Panc1 (cell line): ENCODE results near the gene ZMYM3. TPM values are rescaled to one million over a fixed set of nuclear protein-coding genes. Genes with fewer than 3 reads are reported as not detected.
A peak's percentile ranks its signal among the peaks of the same experiment; 100 is the strongest.
"Not testable (repeated sequence)": the region's sequence is repeated elsewhere in the genome, so short reads cannot be mapped to it uniquely, and the experiment has no call there.

Source experiments
- ATAC-seq: fragments of 200-7000 bp; cut with Tn5 transposase; 2 replicates; pipeline ENCODE4 v1.9.1; 2020; ENCODE audit warnings: mild to moderate bottlenecking, moderate library complexity
- BruUV-seq: library from RNA; stranded (reverse); fragments of 400-500 nt; replicated peaks from 2 replicates; lab custom pipeline; 2021; lab: Mats Ljungman, UMichigan
- CTCF ChIA-PET: fragments of 300-600 bp; sonication (Branson Sonifier 250); formaldehyde crosslinking; loops from one replicate; lab custom pipeline; 2022; ENCODE audit warnings: antibody characterized with exemption; lab: Charles Lee
- POLR2A ChIA-PET: fragments of 300-600 bp; sonication (Branson Sonifier 250); formaldehyde crosslinking; loops from one replicate; lab custom pipeline; 2022; ENCODE audit warnings: antibody characterized with exemption; lab: Charles Lee
- DNase-seq: peaks from one replicate; pipeline ENCODE4 v3.0.0-alpha.2; 2010; ENCODE audit warnings: low read depth, low spot score
- H3K27ac ChIP-seq: 2 replicates; pipeline ENCODE4 v1.5.1; 2011; ENCODE audit warnings: mild to moderate bottlenecking, low read length, inconsistent platforms
- H3K27me3 ChIP-seq: fragments of 200-500 bp; sonication (Bioruptor generic); 2 replicates; pipeline ENCODE4 v1.6.0; 2014; ENCODE audit warnings: low read length, inconsistent platforms; ENCODE audit not compliant: control insufficient read depth, insufficient read depth
- H3K36me3 ChIP-seq: fragments of 200-500 bp; sonication (Bioruptor generic); 2 replicates; pipeline ENCODE4 v1.5.1; 2014; ENCODE audit warnings: inconsistent platforms, mild to moderate bottlenecking, low read length, moderate library complexity; ENCODE audit not compliant: control insufficient read depth, insufficient read depth
- H3K4me1 ChIP-seq: 2 replicates; pipeline ENCODE4 v1.5.1; 2011; ENCODE audit warnings: inconsistent platforms, mild to moderate bottlenecking, low read length, moderate library complexity; ENCODE audit not compliant: control insufficient read depth, insufficient read depth
- H3K4me3 ChIP-seq, 2 experiments: 2 replicates each; pipeline ENCODE4 v1.5.1; 2011 to 2012; ENCODE audit warnings: low read depth in 2 of 2, low read length in 2 of 2, mild to moderate bottlenecking in 2 of 2, inconsistent platforms in 1 of 2, moderate library complexity in 1 of 2
- H3K9me3 ChIP-seq: fragments of 200-500 bp; sonication (Bioruptor generic); 2 replicates; pipeline ENCODE4 v1.5.1; 2014; ENCODE audit warnings: low read depth, mild to moderate bottlenecking, inconsistent platforms, low read length, moderate library complexity; ENCODE audit not compliant: control insufficient read depth, insufficient read depth
- CTCF ChIP-seq: fragments of 450-650 bp; IDR thresholded peaks from 2 replicates; pipeline ENCODE4 v1.5.1; 2017; ENCODE audit warnings: mild to moderate bottlenecking
- POLR2AphosphoS5 ChIP-seq: IDR thresholded peaks from 2 replicates; pipeline ENCODE4 v1.6.1; 2012; ENCODE audit warnings: mild to moderate bottlenecking, low read depth, low read length, moderate library complexity
- SIN3A ChIP-seq: IDR thresholded peaks from 2 replicates; pipeline ENCODE4 v1.6.1; 2012; ENCODE audit warnings: low read depth, mild to moderate bottlenecking, low read length, moderate library complexity, borderline replicate concordance; ENCODE audit not compliant: insufficient read depth
- TCF7L2 ChIP-seq: IDR thresholded peaks from 2 replicates; pipeline ENCODE4 v1.6.1; 2011; ENCODE audit warnings: mild to moderate bottlenecking, low read depth, low read length, inconsistent platforms
- in situ Hi-C: cut with HindIII; loops from 2 replicates; pipeline ENCODE4 v1.10.0; 2016; ENCODE audit warnings: low sequenced_read_pairs, low pct_unique_long_range_greater_than_20kb
- intact Hi-C: fragments of 100-400 bp; cut with micrococcal nuclease; formaldehyde crosslinking; loops from one replicate; pipeline ENCODE4 v1.10.0; 2022; ENCODE audit not compliant: unreplicated experiment
- total RNA-seq: library from RNA; stranded (reverse); gene quantifications from one replicate; pipeline ENCODE4 v1.2.1, GENCODE V29; 2021; ENCODE audit not compliant: unreplicated experiment
- TF ChIP-seq, protein P1 (sequence below), 2 experiments: IDR thresholded peaks; 2 replicates each; pipeline ENCODE4 v1.6.1; 2011 to 2012; ENCODE audit warnings: low read depth in 2 of 2, control low read depth in 1 of 2, low read length in 1 of 2, mild to moderate bottlenecking in 1 of 2, moderate library complexity in 1 of 2; ENCODE audit not compliant: insufficient read depth in 1 of 2

ZMYM3 gene
- total RNA-seq, 1 experiment from 2014 or later = 40.2 TPM

DNA sequence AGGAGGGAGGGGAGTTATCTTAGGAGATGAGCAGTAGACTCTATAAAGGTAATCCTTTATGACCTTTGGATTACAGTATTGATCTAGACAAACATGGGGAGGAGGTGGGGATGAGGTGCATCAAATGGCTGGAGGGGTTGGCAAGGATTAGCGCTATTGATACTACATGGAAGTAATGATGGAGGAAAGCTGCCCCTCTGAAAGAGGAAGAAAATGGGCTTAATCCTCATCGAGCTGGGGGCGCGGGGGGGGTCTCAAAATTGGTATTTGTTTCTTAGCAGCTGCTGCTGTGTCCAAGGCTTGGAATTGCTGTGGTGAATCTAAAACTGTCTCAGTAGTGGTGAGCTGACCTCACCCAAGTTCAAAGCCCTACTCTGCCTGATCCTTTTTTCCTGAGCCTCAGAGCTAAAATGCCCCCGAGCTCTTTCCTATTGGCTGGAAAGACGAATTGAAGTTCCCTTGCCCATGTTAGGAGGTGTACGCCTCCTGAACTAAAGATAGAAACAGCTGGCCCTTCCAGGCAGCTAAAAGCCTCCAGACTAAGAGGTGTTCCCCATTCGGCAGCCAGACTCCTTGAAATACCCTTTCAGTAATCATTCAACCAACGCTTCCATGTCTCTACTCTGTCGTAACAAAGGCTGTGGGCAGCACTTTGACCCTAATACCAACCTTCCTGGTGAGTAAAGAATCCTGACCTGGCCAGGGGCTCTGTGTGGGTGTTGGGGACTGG lies 47.4 kb upstream of the ZMYM3 start, which contains the start of gene ITGB1BP2:
Gene ITGB1BP2 (plus strand): TSS at position 556 of the 730 bp plus-strand sequence. CDS start 57 bp downstream, at position 613.
- ChIA-PET POLR2A (no interaction called here), CTCF (no interaction called here)
- no peaks in the 10 kb centered on the region for H3K4me1 ChIP-seq
- intact Hi-C loops = no loop called here
- no peaks in the 10 kb centered on the region for H3K9me3 ChIP-seq
- in situ Hi-C loops = no loop called here
- BruUV-seq = no TSS peak
- no peak within 1 kb of the TSS for H3K4me3 ChIP-seq
- ATAC-seq (peak; percentile 30), DNase-seq (no peak)
- peaks cover 13% of the 10 kb centered on the region for H3K36me3 ChIP-seq
- TF ChIP-seq POLR2AphosphoS5 (peak; percentile 44), SIN3A (no peak)
- no peaks in the 10 kb centered on the region for H3K27me3 ChIP-seq
- H3K27ac ChIP-seq = no peak within 1 kb of the TSS

DNA sequence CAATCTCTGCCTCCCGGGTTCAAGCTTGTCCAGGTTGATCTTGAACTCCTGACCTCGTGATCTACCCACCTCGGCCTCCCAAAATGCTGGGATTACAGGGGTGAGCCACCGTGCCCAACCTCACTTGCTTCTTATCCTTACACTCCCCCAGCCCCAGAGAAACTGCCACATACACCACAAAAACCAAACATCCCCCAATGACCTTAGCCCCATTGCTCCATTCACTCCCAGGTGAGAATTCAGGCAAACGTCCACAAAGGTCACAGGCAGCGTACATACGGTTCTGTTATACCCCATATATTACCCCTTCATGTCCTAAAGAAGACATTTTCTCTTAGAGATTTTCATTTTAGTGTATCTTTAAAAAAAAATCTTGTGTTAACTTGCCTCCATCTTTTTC lies 46.6 kb upstream of the ZMYM3 start:
- peaks cover 13% of the 10 kb centered on the region for H3K36me3 ChIP-seq
- POLR2A ChIA-PET, H3K27me3 ChIP-seq, ATAC-seq, DNase-seq, H3K27ac ChIP-seq, H3K4me3 ChIP-seq, H3K9me3 ChIP-seq, H3K4me1 ChIP-seq, intact Hi-C loops, in situ Hi-C loops, CTCF ChIA-PET: not testable (repeated sequence)
- BruUV-seq = TSS peak; percentile 95

DNA sequence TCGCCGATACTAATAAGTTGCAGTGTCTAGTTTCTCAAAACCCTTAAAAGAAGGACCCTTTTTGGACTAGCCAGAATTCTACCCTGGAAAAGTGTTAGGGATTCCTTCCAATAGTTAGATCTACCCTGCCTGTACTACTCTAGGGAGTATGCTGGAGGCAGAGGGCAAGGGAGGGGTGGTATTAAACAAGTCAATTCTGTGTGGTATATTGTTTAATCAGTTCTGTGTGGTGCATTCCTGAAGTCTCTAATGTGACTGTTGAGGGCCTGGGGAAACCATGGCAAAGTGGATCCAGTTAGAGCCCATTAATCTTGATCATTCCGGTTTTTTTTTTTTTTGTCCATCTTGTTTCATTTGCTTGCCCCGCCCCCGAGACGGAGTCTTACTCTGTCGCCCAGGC lies 46.1 kb upstream of the ZMYM3 start:
- ATAC-seq, intact Hi-C loops, POLR2A ChIA-PET, H3K9me3 ChIP-seq, H3K4me1 ChIP-seq, H3K4me3 ChIP-seq, BruUV-seq, H3K27ac ChIP-seq, H3K27me3 ChIP-seq, in situ Hi-C loops, CTCF ChIA-PET, DNase-seq: not testable (repeated sequence)
- H3K36me3 ChIP-seq = peaks cover 13% of the 10 kb centered on the region

GRCh38 chrX:71298119-71298518 lies 44.2 kb upstream of the ZMYM3 start:
- ATAC-seq (no peak), DNase-seq (no peak)
- ChIA-PET POLR2A (no interaction called here), CTCF (no interaction called here)
- in situ Hi-C loops = no loop called here
- Histone ChIP-seq H3K27ac (no peak overlapping the region), H3K4me3 (no peak overlapping the region), H3K36me3 (peaks cover 15% of the 10 kb centered on the region), H3K27me3 (no peaks in the 10 kb centered on the region), H3K9me3 (no peaks in the 10 kb centered on the region), H3K4me1 (no peaks in the 10 kb centered on the region)
- peak; percentile 11; the same call in 1 of the 2 replicates for TF ChIP-seq POLR2AphosphoS5
- no peak for TF ChIP-seq TCF7L2
- intact Hi-C loops = no loop called here
- BruUV-seq = no TSS peak

DNA sequence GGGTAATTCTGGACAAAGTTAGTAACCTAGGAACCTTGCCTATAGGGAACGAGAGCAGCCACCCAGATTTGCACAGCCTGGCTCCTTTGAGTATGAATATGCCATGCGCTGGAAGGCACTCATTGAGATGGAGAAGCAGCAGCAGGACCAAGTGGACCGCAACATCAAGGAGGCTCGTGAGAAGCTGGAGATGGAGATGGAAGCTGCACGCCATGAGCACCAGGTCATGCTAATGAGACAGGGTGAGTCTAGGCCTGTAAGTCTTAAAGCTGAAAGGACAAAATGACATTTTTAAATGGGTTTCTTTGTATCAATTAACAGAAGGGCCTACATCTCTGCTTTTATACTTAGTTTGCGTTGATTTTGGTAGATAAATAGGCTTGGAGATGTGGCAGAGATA lies 42.9 kb upstream of the ZMYM3 start:
- TF ChIP-seq TCF7L2 (no peak), POLR2AphosphoS5 (no peak), SIN3A (no peak), CTCF (no peak)
- TF ChIP-seq, protein P1, sequence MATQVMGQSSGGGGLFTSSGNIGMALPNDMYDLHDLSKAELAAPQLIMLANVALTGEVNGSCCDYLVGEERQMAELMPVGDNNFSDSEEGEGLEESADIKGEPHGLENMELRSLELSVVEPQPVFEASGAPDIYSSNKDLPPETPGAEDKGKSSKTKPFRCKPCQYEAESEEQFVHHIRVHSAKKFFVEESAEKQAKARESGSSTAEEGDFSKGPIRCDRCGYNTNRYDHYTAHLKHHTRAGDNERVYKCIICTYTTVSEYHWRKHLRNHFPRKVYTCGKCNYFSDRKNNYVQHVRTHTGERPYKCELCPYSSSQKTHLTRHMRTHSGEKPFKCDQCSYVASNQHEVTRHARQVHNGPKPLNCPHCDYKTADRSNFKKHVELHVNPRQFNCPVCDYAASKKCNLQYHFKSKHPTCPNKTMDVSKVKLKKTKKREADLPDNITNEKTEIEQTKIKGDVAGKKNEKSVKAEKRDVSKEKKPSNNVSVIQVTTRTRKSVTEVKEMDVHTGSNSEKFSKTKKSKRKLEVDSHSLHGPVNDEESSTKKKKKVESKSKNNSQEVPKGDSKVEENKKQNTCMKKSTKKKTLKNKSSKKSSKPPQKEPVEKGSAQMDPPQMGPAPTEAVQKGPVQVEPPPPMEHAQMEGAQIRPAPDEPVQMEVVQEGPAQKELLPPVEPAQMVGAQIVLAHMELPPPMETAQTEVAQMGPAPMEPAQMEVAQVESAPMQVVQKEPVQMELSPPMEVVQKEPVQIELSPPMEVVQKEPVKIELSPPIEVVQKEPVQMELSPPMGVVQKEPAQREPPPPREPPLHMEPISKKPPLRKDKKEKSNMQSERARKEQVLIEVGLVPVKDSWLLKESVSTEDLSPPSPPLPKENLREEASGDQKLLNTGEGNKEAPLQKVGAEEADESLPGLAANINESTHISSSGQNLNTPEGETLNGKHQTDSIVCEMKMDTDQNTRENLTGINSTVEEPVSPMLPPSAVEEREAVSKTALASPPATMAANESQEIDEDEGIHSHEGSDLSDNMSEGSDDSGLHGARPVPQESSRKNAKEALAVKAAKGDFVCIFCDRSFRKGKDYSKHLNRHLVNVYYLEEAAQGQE (IDR thresholded peaks at IDR 0.05; ENCODE audit: insufficient read depth in 1 of 2, low read depth in 2 of 2, low read length in 1 of 2) = no peak
- CTCF ChIA-PET = no interaction called here
- no peak for DNase-seq
- no peak for ATAC-seq
- BruUV-seq = no TSS peak
- Histone ChIP-seq H3K27ac (no peak overlapping the region), H3K4me1 (no peaks in the 10 kb centered on the region), H3K4me3 (no peak overlapping the region), H3K27me3 (no peaks in the 10 kb centered on the region), H3K9me3 (no peaks in the 10 kb centered on the region), H3K36me3 (peaks cover 25% of the 10 kb centered on the region)
- POLR2A ChIA-PET = no interaction called here
- intact Hi-C loops (no loop called here), in situ Hi-C loops (no loop called here)
